ENCODE data around the gene ZFYVE28.

- TF ChIP-seq TAF1 (IDR thresholded peaks at IDR 0.05; ENCODE audit: borderline replicate concordance, low read depth, low read length), result no peak
- TF ChIP-seq CTCF (IDR thresholded peaks at IDR 0.05), result no peak
- TF ChIP-seq EP300 (IDR thresholded peaks at IDR 0.05; ENCODE audit: borderline replicate concordance in 1 of 2, low read depth in 1 of 2, low read length in 1 of 2), result no peak
- TF ChIP-seq FOXM1 (IDR thresholded peaks at IDR 0.05; ENCODE audit: low read depth), result no peak
Observed at GRCh38 chr4:2251073-2251794, 167.2 kb downstream of the ZFYVE28 start.

All from SK-N-SH (cell line).